HS-27A (cell line): Measurements from ENCODE around the gene SAPCD2.

Experiments
- DNase-seq: peaks from one replicate; pipeline ENCODE4 v3.0.0-alpha.2; 2012; ENCODE audit warnings: low read depth, missing footprints

Gene SAPCD2

GRCh38 chr9:137082222-137082924 is 12.0 kb upstream of the SAPCD2 start:
- DNase-seq, result no peak

- DNase-seq, result no peak
These were observed 10.1 kb upstream of the SAPCD2 start for GRCh38 chr9:137080260-137081122.

GRCh38 chr9:137079401-137079787 is 9.0 kb upstream of the SAPCD2 start:
- no peak for DNase-seq

- DNase-seq, result no peak
These were observed 8.5 kb upstream of the SAPCD2 start for GRCh38 chr9:137078701-137079400.

GRCh38 chr9:137077758-137078693 is 7.7 kb upstream of the SAPCD2 start:
- DNase-seq, result no peak

GRCh38 chr9:137077010-137077747 is 6.8 kb upstream of the SAPCD2 start, which contains the start of gene UAP1L1:
UAP1L1 (plus strand) TSS chr9:137077517; CDS start chr9:137077533, 16 bp downstream.
- DNase-seq, result no peak

GRCh38 chr9:137076636-137077009 is 6.3 kb upstream of the SAPCD2 start:
- no peak for DNase-seq

GRCh38 chr9:137075275-137075775 is 5.0 kb upstream of the SAPCD2 start:
- DNase-seq, result no peak

GRCh38 chr9:137074657-137075274 is 4.4 kb upstream of the SAPCD2 start:
- DNase-seq, result no peak

- no peak for DNase-seq
These were observed 3.6 kb upstream of the SAPCD2 start for GRCh38 chr9:137073992-137074399.

- no peak for DNase-seq
These were observed 925 bp upstream of the SAPCD2 start for GRCh38 chr9:137071282-137071681.

GRCh38 chr9:137070906-137071275 is 534 bp upstream of the SAPCD2 start:
- DNase-seq, result no peak

- DNase-seq, result no peak
These were observed 757 bp downstream of the SAPCD2 start for GRCh38 chr9:137069508-137070091.

GRCh38 chr9:137068539-137069507 is 1.5 kb downstream of the SAPCD2 start:
- no peak for DNase-seq

GRCh38 chr9:137067860-137068538 is 2.4 kb downstream of the SAPCD2 start:
- no peak for DNase-seq

- DNase-seq, result no peak
These were observed 4.1 kb downstream of the SAPCD2 start for GRCh38 chr9:137066096-137066861.

GRCh38 chr9:137065336-137065967 is 4.9 kb downstream of the SAPCD2 start:
- DNase-seq, result no peak
